Measurements from ENCODE around the gene MPIG6B. TPM values are rescaled to one million over a fixed set of nuclear protein-coding genes. Genes with fewer than 3 reads are reported as not detected.

The MPIG6B gene
- polyA plus RNA-seq, 2 of the 4 experiments (the other 2 are of a cell fraction) = not detected

DNA sequence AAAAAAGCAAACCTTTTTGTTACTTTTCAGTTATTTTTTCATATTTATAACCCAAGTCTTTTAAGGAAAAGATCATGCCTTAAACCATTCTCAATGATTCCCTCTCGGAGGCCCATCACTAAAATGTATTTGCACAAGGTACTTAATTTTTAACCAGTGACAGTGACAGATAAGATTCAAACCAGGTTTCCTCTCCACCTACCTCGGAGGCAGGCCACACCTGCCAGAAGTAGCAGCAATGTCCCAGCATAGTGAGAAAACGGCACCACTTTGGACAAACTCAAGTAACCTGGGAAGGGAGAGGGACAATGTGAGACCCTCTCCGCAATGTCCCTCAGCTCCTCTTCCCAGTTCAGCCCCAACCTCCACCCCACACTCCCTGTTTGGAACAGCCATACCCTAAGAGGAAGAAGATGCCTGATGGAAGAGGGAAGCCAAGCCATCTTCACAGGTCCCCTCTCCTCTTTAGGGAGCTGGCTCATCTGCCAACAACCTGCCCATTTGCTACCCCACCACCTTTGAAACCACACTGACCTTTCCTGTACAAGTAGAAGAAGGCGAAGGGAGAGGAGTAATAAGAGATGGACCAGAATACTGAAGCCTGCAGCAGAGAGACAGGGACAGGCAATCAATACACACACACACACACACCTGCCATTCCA, 22.3 kb upstream of the MPIG6B start:
- no peak for ATAC-seq
- no peak overlapping the region for H3K27ac ChIP-seq
- no peak overlapping the region for H3K4me2 ChIP-seq
- TF ChIP-seq CHD4 (IDR thresholded peaks at IDR 0.05; ENCODE audit: borderline replicate concordance) (no peak), EHMT2 (IDR thresholded peaks at IDR 0.05; ENCODE audit: low read depth) (no peak), TP53 (CRISPR knock-in tag; IDR thresholded peaks at IDR 0.05) (no peak), HOXB5 (CRISPR knock-in tag; IDR thresholded peaks at IDR 0.05) (no peak), MAFK (IDR thresholded peaks at IDR 0.05; ENCODE audit: partially characterized antibody) (no peak), RFX5 (IDR thresholded peaks at IDR 0.05) (no peak), CBX8 (IDR thresholded peaks at IDR 0.05) (no peak), JUNB (IDR thresholded peaks at IDR 0.05) (no peak)
- TF ChIP-seq, protein P1, sequence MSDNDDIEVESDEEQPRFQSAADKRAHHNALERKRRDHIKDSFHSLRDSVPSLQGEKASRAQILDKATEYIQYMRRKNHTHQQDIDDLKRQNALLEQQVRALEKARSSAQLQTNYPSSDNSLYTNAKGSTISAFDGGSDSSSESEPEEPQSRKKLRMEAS (IDR thresholded peaks at IDR 0.05) = no peak
- H3K9me3 ChIP-seq = no peaks in the 10 kb centered on the region
- H3K4me3 ChIP-seq = no peak overlapping the region
- H3K4me1 ChIP-seq = peaks cover 13% of the 10 kb centered on the region; the same call in 2 of the 3 replicates
- no peak for DNase-seq (ENCODE audit: low read depth in 1 of 2, low spot score in 1 of 2)
- 72% methylated on average over 5 of the region's 5 CpGs for WGBS (ENCODE audit: missing lambda C conversion rate)
- no peak for FAIRE-seq
- POLR2A ChIA-PET = no interaction called here
- CTCF ChIA-PET = no interaction called here

DNA sequence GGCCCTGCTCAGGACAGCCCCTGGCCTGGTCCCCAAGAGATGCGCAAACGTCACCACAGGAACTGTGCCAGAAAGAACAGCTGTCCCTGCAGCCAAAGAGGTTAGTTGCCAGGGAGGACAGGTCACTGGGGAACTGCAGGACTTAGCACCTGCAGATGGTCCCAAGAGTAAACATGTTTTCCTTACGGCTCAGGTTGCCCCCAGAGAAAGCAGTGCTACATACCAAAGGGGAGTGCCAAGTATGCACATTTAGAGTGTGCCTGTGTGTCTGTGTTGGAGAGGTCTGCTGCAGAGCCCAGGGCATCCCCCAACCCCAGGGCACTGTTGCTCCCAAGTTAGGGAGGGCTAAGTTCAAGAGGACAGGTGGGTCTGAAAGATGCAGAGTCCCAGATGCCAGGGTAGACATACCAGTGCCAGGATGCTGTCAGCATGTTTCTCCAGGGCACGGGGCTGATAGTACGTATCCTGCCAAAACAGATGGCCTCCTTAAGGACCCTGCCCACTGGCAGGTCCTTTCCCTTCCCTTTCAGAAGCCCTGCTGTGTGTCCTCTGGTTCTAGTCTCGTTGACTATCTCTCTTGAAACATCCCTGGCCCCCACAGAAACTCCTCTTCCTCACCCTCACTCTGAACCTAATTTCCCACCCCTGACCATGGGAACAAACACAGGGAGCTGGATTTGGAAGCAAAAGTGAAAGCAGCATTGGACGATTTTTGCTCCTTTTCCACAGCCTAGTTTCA, 21.3 kb upstream of the MPIG6B start:
- TF ChIP-seq, protein P2, sequence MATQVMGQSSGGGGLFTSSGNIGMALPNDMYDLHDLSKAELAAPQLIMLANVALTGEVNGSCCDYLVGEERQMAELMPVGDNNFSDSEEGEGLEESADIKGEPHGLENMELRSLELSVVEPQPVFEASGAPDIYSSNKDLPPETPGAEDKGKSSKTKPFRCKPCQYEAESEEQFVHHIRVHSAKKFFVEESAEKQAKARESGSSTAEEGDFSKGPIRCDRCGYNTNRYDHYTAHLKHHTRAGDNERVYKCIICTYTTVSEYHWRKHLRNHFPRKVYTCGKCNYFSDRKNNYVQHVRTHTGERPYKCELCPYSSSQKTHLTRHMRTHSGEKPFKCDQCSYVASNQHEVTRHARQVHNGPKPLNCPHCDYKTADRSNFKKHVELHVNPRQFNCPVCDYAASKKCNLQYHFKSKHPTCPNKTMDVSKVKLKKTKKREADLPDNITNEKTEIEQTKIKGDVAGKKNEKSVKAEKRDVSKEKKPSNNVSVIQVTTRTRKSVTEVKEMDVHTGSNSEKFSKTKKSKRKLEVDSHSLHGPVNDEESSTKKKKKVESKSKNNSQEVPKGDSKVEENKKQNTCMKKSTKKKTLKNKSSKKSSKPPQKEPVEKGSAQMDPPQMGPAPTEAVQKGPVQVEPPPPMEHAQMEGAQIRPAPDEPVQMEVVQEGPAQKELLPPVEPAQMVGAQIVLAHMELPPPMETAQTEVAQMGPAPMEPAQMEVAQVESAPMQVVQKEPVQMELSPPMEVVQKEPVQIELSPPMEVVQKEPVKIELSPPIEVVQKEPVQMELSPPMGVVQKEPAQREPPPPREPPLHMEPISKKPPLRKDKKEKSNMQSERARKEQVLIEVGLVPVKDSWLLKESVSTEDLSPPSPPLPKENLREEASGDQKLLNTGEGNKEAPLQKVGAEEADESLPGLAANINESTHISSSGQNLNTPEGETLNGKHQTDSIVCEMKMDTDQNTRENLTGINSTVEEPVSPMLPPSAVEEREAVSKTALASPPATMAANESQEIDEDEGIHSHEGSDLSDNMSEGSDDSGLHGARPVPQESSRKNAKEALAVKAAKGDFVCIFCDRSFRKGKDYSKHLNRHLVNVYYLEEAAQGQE (IDR thresholded peaks at IDR 0.05) = no peak
- no peak for TF ChIP-seq TFCP2L1 (CRISPR knock-in tag; IDR thresholded peaks at IDR 0.05)
- TF ChIP-seq EP300 (IDR thresholded peaks at IDR 0.05) = no peak
- TF ChIP-seq, protein P1 (IDR thresholded peaks at IDR 0.05) = no peak
- no peak for TF ChIP-seq HOXA7 (CRISPR knock-in tag; IDR thresholded peaks at IDR 0.05)
- TF ChIP-seq ZFP36 (IDR thresholded peaks at IDR 0.05; ENCODE audit: borderline replicate concordance, partially characterized antibody) = no peak
- 64% methylated on average over 7 of the region's 7 CpGs for WGBS (ENCODE audit: missing lambda C conversion rate)
- Histone ChIP-seq H3K9me3 (no peaks in the 10 kb centered on the region), H3K4me2 (peak overlapping the region; percentile 81), H3K27ac (peak overlapping the region; percentile 84 to 92), H3K4me3 (peak overlapping the region; percentile 72), H3K4me1 (peaks cover 13% of the 10 kb centered on the region; the same call in 2 of the 3 replicates)
- CTCF ChIA-PET = interaction anchor here (1.5 to 3.1 kb wide), 2 partner anchors 8 to 128 kb away, joined by 3 to 9 read pairs; no protein-coding TSS in a partner anchor
- FAIRE-seq = no peak
- no peak for DNase-seq (ENCODE audit: low read depth in 1 of 2, low spot score in 1 of 2)
- POLR2A ChIA-PET = no interaction called here
- ATAC-seq = no peak

GRCh38 chr6:31702405-31702818, 20.8 kb upstream of the MPIG6B start:
- H3K4me3 ChIP-seq = peak overlapping the region; percentile 72
- CTCF ChIA-PET = interaction anchor here (1.5 to 3.1 kb wide), 2 partner anchors 9 to 128 kb away, joined by 3 to 9 read pairs; no protein-coding TSS in a partner anchor
- POLR2A ChIA-PET = interaction anchor here (1.2 kb wide), 3 partner anchors 27 to 160 kb away, joined by 3 to 4 read pairs (median 4); partner anchors contain the start of genes DDAH2, MSH5 and NEU1
- no peaks in the 10 kb centered on the region for H3K9me3 ChIP-seq
- DNase-seq (ENCODE audit: low read depth in 1 of 2, low spot score in 1 of 2) = no peak
- peak overlapping the region; percentile 81 for H3K4me2 ChIP-seq
- 13% methylated on average over 10 of the region's 10 CpGs for WGBS (ENCODE audit: missing lambda C conversion rate)
- H3K27ac ChIP-seq = peak overlapping the region; percentile 84 to 92
- H3K4me1 ChIP-seq = peaks cover 13% of the 10 kb centered on the region; the same call in 2 of the 3 replicates
- peak; percentile 5 to 16; a peak in 3 of 6 replicates for ATAC-seq
- no peak for FAIRE-seq
- TF ChIP-seq HEYL (CRISPR knock-in tag; IDR thresholded peaks at IDR 0.05) (no peak), USF2 (IDR thresholded peaks at IDR 0.05) (no peak), FOSL2 (IDR thresholded peaks at IDR 0.05) (no peak), FOSL2 (CRISPR knock-in tag; IDR thresholded peaks at IDR 0.05) (no peak), EHMT2 (IDR thresholded peaks at IDR 0.05; ENCODE audit: low read depth) (no peak), KDM1A (IDR thresholded peaks at IDR 0.05; ENCODE audit: low read depth) (no peak), BHLHE40 (IDR thresholded peaks at IDR 0.05; ENCODE audit: low read depth, low read length) (no peak), BCL3 (IDR thresholded peaks at IDR 0.05) (no peak), GATA3 (IDR thresholded peaks at IDR 0.05; ENCODE audit: borderline replicate concordance) (no peak), SREBF2 (IDR thresholded peaks at IDR 0.05) (no peak), RCOR1 (IDR thresholded peaks at IDR 0.05; ENCODE audit: low read depth, low read length) (no peak), RNF2 (IDR thresholded peaks at IDR 0.05; ENCODE audit: borderline replicate concordance, low read depth) (no peak), PHF8 (IDR thresholded peaks at IDR 0.05; ENCODE audit: borderline replicate concordance, low read depth) (no peak)
- TF ChIP-seq, protein P1 (IDR thresholded peaks at IDR 0.05) = no peak
- TF ChIP-seq, protein P3, sequence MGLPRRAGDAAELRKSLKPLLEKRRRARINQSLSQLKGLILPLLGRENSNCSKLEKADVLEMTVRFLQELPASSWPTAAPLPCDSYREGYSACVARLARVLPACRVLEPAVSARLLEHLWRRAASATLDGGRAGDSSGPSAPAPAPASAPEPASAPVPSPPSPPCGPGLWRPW (IDR thresholded peaks at IDR 0.05) = no peak
